ENCODE results near the gene SPPL3.

Gene SPPL3

GRCh38 chr12:120914794-120915193 is 10.6 kb upstream of the SPPL3 start:
- H3K4me1 ChIP-seq (ENCODE audit: control insufficient read depth, low read length): no peaks in the 10 kb centered on the region
- TF ChIP-seq CTCF (IDR thresholded peaks at IDR 0.05; ENCODE audit: low read depth, low read length, poor library complexity, severe bottlenecking): no peak
- no peak for TF ChIP-seq EZH2phosphoT487 (IDR thresholded peaks at IDR 0.05; ENCODE audit: borderline replicate concordance, low read length)

GRCh38 chr12:120909633-120910298 is 5.6 kb upstream of the SPPL3 start:
- H4K20me1 ChIP-seq (ENCODE audit: control insufficient read depth, insufficient read depth, low read depth, low read length): no peaks in the 10 kb centered on the region
- no peaks in the 10 kb centered on the region for H3K79me2 ChIP-seq (ENCODE audit: control insufficient read depth, low read length)

More at GRCh38 chr12:120914794-120915193, 10.6 kb upstream of the SPPL3 start:
- no peak overlapping the region for H3K27ac ChIP-seq (ENCODE audit: low read depth, low read length)
- H3K4me2 ChIP-seq (ENCODE audit: low read length): no peak overlapping the region
- H3K79me2 ChIP-seq (ENCODE audit: control insufficient read depth, low read length): no peaks in the 10 kb centered on the region
- no peaks in the 10 kb centered on the region for H3F3A ChIP-seq (ENCODE audit: control insufficient read depth, insufficient read depth)
- no peaks in the 10 kb centered on the region for H3K9me2 ChIP-seq (replicated peaks; ENCODE audit: control insufficient read depth, low read length)
- H3K9me3 ChIP-seq (ENCODE audit: control insufficient read depth, insufficient read depth, low read length): no peaks in the 10 kb centered on the region
- no peak overlapping the region for H3K4me3 ChIP-seq (ENCODE audit: low read length)
- peaks cover 4% of the 10 kb centered on the region for H3K27me3 ChIP-seq (ENCODE audit: control insufficient read depth, low read length)
- no peaks in the 10 kb centered on the region for H4K20me1 ChIP-seq (ENCODE audit: control insufficient read depth, insufficient read depth, low read depth, low read length)
- no peaks in the 10 kb centered on the region for H3K36me3 ChIP-seq (ENCODE audit: control insufficient read depth, low read length)

GRCh38 chr12:120905856-120906384 is 1.8 kb upstream of the SPPL3 start:
- Histone ChIP-seq H4K20me1 (ENCODE audit: control insufficient read depth, insufficient read depth, low read depth, low read length) (peaks cover 13% of the 10 kb centered on the region), H3K36me3 (ENCODE audit: control insufficient read depth, low read length) (peaks cover 5% of the 10 kb centered on the region; the same call in 1 of the 2 replicates), H3K4me3 (ENCODE audit: low read length) (no peak overlapping the region), H3K9me2 (replicated peaks; ENCODE audit: control insufficient read depth, low read length) (no peaks in the 10 kb centered on the region), H3K79me2 (ENCODE audit: control insufficient read depth, low read length) (peaks cover 30% of the 10 kb centered on the region), H3K27me3 (ENCODE audit: control insufficient read depth, low read length) (no peaks in the 10 kb centered on the region; the same call in 1 of the 2 replicates), H3K4me1 (ENCODE audit: control insufficient read depth, low read length) (peaks cover 19% of the 10 kb centered on the region), H3K9me3 (ENCODE audit: control insufficient read depth, insufficient read depth, low read length) (no peaks in the 10 kb centered on the region), H3K4me2 (ENCODE audit: low read length) (no peak overlapping the region), H3F3A (ENCODE audit: control insufficient read depth, insufficient read depth) (no peaks in the 10 kb centered on the region), H3K27ac (ENCODE audit: low read depth, low read length) (no peak overlapping the region)
- TF ChIP-seq CTCF (IDR thresholded peaks at IDR 0.05; ENCODE audit: low read depth, low read length, poor library complexity, severe bottlenecking) (no peak), EZH2phosphoT487 (IDR thresholded peaks at IDR 0.05; ENCODE audit: borderline replicate concordance, low read length) (no peak)

More at GRCh38 chr12:120909633-120910298, 5.6 kb upstream of the SPPL3 start:
- TF ChIP-seq EZH2phosphoT487 (IDR thresholded peaks at IDR 0.05; ENCODE audit: borderline replicate concordance, low read length) (no peak), CTCF (IDR thresholded peaks at IDR 0.05; ENCODE audit: low read depth, low read length, poor library complexity, severe bottlenecking) (no peak)
- no peak overlapping the region for H3K4me3 ChIP-seq (ENCODE audit: low read length)
- H3K27ac ChIP-seq (ENCODE audit: low read depth, low read length): no peak overlapping the region
- no peaks in the 10 kb centered on the region for H3K36me3 ChIP-seq (ENCODE audit: control insufficient read depth, low read length)
- H3K9me2 ChIP-seq (replicated peaks; ENCODE audit: control insufficient read depth, low read length): no peaks in the 10 kb centered on the region
- H3K4me1 ChIP-seq (ENCODE audit: control insufficient read depth, low read length): peaks cover under 1% of the 10 kb centered on the region
- no peaks in the 10 kb centered on the region for H3F3A ChIP-seq (ENCODE audit: control insufficient read depth, insufficient read depth)
- H3K27me3 ChIP-seq (ENCODE audit: control insufficient read depth, low read length): no peaks in the 10 kb centered on the region; the same call in 1 of the 2 replicates
- H3K9me3 ChIP-seq (ENCODE audit: control insufficient read depth, insufficient read depth, low read length): no peaks in the 10 kb centered on the region
- no peak overlapping the region for H3K4me2 ChIP-seq (ENCODE audit: low read length)
